IMR-90 (cell line): Measurements from ENCODE around the gene EPB41L3. TPM values are rescaled to one million over a fixed set of nuclear protein-coding genes. Genes with fewer than 3 reads are reported as not detected.

Experiments
- ATAC-seq: fragments of 200-7000 bp; cut with Tn5 transposase; 2 replicates; pipeline ENCODE4 v1.9.1; 2020; ENCODE audit warnings: low read depth, mild to moderate bottlenecking, moderate library complexity
- BruUV-seq: library from RNA; stranded (reverse); fragments of 400-500 nt; replicated peaks from 2 replicates; lab custom pipeline; 2021; lab: Mats Ljungman, UMichigan
- CTCF ChIA-PET: fragments of 300-600 bp; formaldehyde crosslinking; extraction: SDS; loops from one replicate; lab custom pipeline; 2021; ENCODE audit warnings: antibody characterized with exemption; lab: Yijun Ruan, JAX
- POLR2A ChIA-PET: fragments of 300-600 bp; sonication (Branson Sonifier 250); formaldehyde crosslinking; loops from one replicate; lab custom pipeline; 2022; ENCODE audit warnings: antibody characterized with exemption; ENCODE audit not compliant: unreplicated experiment; lab: Charles Lee
- DNase-seq: peaks from one replicate; pipeline ENCODE4 v3.0.0; 2013
- H2AFZ ChIP-seq: replicated peaks from 2 replicates; pipeline ENCODE3; 2013; ENCODE audit warnings: low read length, mild to moderate bottlenecking; ENCODE audit not compliant: poor library complexity
- H2AK5ac ChIP-seq: 2 replicates; pipeline ENCODE4 v1.6.1; 2013; ENCODE audit warnings: low read depth, low read length, inconsistent platforms
- H2AK9ac ChIP-seq: replicated peaks from 2 replicates; pipeline ENCODE3; 2013; ENCODE audit warnings: mild to moderate bottlenecking, low read depth, low read length, moderate library complexity; ENCODE audit not compliant: poor library complexity
- H2BK120ac ChIP-seq: 2 replicates; pipeline ENCODE4 v1.6.1; 2013; ENCODE audit warnings: low read depth, low read length, inconsistent platforms
- H2BK15ac ChIP-seq: 3 replicates; pipeline ENCODE4 v1.6.1; 2013; ENCODE audit warnings: low read depth, low read length, inconsistent platforms
- H2BK20ac ChIP-seq: 2 replicates; pipeline ENCODE4 v1.6.1; 2013; ENCODE audit warnings: low read depth, mild to moderate bottlenecking, inconsistent platforms, low read length, moderate library complexity
- H2BK5ac ChIP-seq: 2 replicates; pipeline ENCODE4 v1.6.1; 2013; ENCODE audit warnings: mild to moderate bottlenecking, low read depth, low read length, inconsistent platforms; ENCODE audit not compliant: poor library complexity, severe bottlenecking
- H3K14ac ChIP-seq: replicated peaks from 2 replicates; pipeline ENCODE4 v1.6.1; 2013; ENCODE audit warnings: low read depth, low read length, inconsistent platforms
- H3K18ac ChIP-seq: 2 replicates; pipeline ENCODE4 v1.6.1; 2013; ENCODE audit warnings: low read depth, low read length, control low read depth
- H3K23ac ChIP-seq: 2 replicates; pipeline ENCODE4 v1.6.1; 2013; ENCODE audit warnings: low read depth, low read length, inconsistent platforms
- H3K27ac ChIP-seq: 2 replicates; pipeline ENCODE4 v1.5.1; 2013; ENCODE audit warnings: mild to moderate bottlenecking, control low read depth, low read length; ENCODE audit not compliant: insufficient read depth
- H3K27me3 ChIP-seq: 2 replicates; pipeline ENCODE4 v1.6.1; 2013; ENCODE audit warnings: low read length; ENCODE audit not compliant: control insufficient read depth, insufficient read depth
- H3K36me3 ChIP-seq: 2 replicates; pipeline ENCODE4 v1.6.1; 2013; ENCODE audit warnings: low read length, mixed read lengths; ENCODE audit not compliant: control insufficient read depth, insufficient read depth
- H3K4ac ChIP-seq: 2 replicates; pipeline ENCODE4 v1.6.1; 2013; ENCODE audit warnings: low read depth, low read length, inconsistent platforms
- H3K4me1 ChIP-seq: 2 replicates; pipeline ENCODE4 v1.6.1; 2013; ENCODE audit warnings: low read length, mixed read lengths; ENCODE audit not compliant: control insufficient read depth, insufficient read depth
- H3K4me2 ChIP-seq: 2 replicates; pipeline ENCODE4 v1.6.1; 2013; ENCODE audit warnings: low read depth, mild to moderate bottlenecking, control low read depth, low read length, moderate library complexity
- H3K4me3 ChIP-seq: 2 replicates; pipeline ENCODE4 v1.5.1; 2013; ENCODE audit warnings: low read depth, mild to moderate bottlenecking, control low read depth, low read length, moderate library complexity; ENCODE audit not compliant: insufficient read depth
- H3K56ac ChIP-seq: 2 replicates; pipeline ENCODE4 v1.6.1; 2013; ENCODE audit warnings: low read length, inconsistent platforms; ENCODE audit not compliant: insufficient read depth; ENCODE audit errors: extremely low read depth
- H3K79me1 ChIP-seq, 2 experiments: 2 replicates each; pipeline ENCODE4 v1.6.1; 2013; ENCODE audit warnings: low read length in 2 of 2, inconsistent platforms in 1 of 2, low read depth in 1 of 2
- H3K9ac ChIP-seq: 2 replicates; pipeline ENCODE4 v1.6.1; 2013; ENCODE audit warnings: low read depth, low read length, control low read depth
- H3K9me1 ChIP-seq: 2 replicates; pipeline ENCODE4 v1.6.1; 2013; ENCODE audit warnings: low read length, inconsistent platforms; ENCODE audit not compliant: insufficient read depth
- H3K9me3 ChIP-seq: 2 replicates; pipeline ENCODE4 v1.6.1; 2013; ENCODE audit warnings: low read length; ENCODE audit not compliant: control insufficient read depth, insufficient read depth
- H4K20me1 ChIP-seq: 2 replicates; pipeline ENCODE4 v1.6.1; 2013; ENCODE audit warnings: low read length, inconsistent platforms; ENCODE audit not compliant: insufficient read depth
- H4K5ac ChIP-seq: 2 replicates; pipeline ENCODE4 v1.6.1; 2013; ENCODE audit warnings: mild to moderate bottlenecking, low read depth, low read length, control low read depth
- H4K8ac ChIP-seq, 2 experiments: 2 replicates each; pipeline ENCODE4 v1.6.1; 2013; ENCODE audit warnings: low read depth in 2 of 2, low read length in 2 of 2, control low read depth in 1 of 2, inconsistent platforms in 1 of 2
- H4K91ac ChIP-seq: 2 replicates; pipeline ENCODE4 v1.6.1; 2013; ENCODE audit warnings: low read depth, low read length, inconsistent platforms; ENCODE audit not compliant: insufficient read depth
- BHLHE40 ChIP-seq: fragments of 150-350 bp; IDR thresholded peaks from 2 replicates; pipeline ENCODE4 v1.6.1; 2016; ENCODE audit warnings: mild to moderate bottlenecking, low read depth, low read length
- CEBPB ChIP-seq: IDR thresholded peaks from 2 replicates; pipeline ENCODE4 v1.6.1; 2012; ENCODE audit warnings: low read depth, low read length, improper control_type of control experiment
- MAZ ChIP-seq: IDR thresholded peaks from 2 replicates; pipeline ENCODE4 v1.6.1; 2012; ENCODE audit warnings: low read depth, mild to moderate bottlenecking, low read length, improper control_type of control experiment, moderate library complexity, borderline replicate concordance
- MXI1 ChIP-seq: IDR thresholded peaks from 2 replicates; pipeline ENCODE4 v1.6.1; 2012; ENCODE audit warnings: low read depth, mild to moderate bottlenecking, low read length, moderate library complexity, borderline replicate concordance
- NFE2L2 ChIP-seq: fragments of 150-350 bp; IDR thresholded peaks from 2 replicates; pipeline ENCODE4 v1.6.1; 2016; ENCODE audit warnings: low read depth, mild to moderate bottlenecking, low read length
- RAD21 ChIP-seq: IDR thresholded peaks from 2 replicates; pipeline ENCODE4 v1.6.1; 2012; ENCODE audit warnings: low read length, improper control_type of control experiment
- SMC3 ChIP-seq: fragments of 150-350 bp; IDR thresholded peaks from 2 replicates; pipeline ENCODE4 v1.6.1; 2016; ENCODE audit warnings: low read depth, mild to moderate bottlenecking, antibody characterized with exemption, low read length, moderate library complexity
- WGBS, 2 experiments: methylation state at CpG; one replicate each; pipeline versions ENCODE4 v1.1.5 to v1.1.7; 2013; ENCODE audit warnings: missing lambda C conversion rate in 2 of 2; ENCODE audit not compliant: insufficient read length in 1 of 2; ENCODE audit errors: extremely low coverage in 2 of 2; 5-methylcytosine and 5-hydroxymethylcytosine counted together
- dilution Hi-C: fragments of 300-500 bp; cut with HindIII; formaldehyde crosslinking; loops from one replicate; pipeline ENCODE4 v1.14.3; 2018; ENCODE audit warnings: low sequenced_read_pairs; ENCODE audit not compliant: unreplicated experiment
- in situ Hi-C: fragments of 300-500 bp; cut with MboI; formaldehyde crosslinking; loops from 3 replicates; pipeline ENCODE4 v1.14.3; 2019; ENCODE audit warnings: low sequenced_read_pairs, inconsistent platforms, mixed read lengths
- intact Hi-C: fragments of 100-400 bp; cut with micrococcal nuclease; formaldehyde crosslinking; loops from 2 replicates; pipeline ENCODE4 v1.10.0; 2022
- polyA plus RNA-seq, 3 experiments: library from polyadenylated mRNA; depleted of rRNA; stranded (reverse); fragments of >200 nt; gene quantifications; 2 replicates each; pipeline ENCODE4 v1.2.3, GENCODE V29; 2012; ENCODE audit warnings: low replicate concordance in 1 of 3
- total RNA-seq: library from RNA; depleted of rRNA; stranded (reverse); fragments of >200 nt; gene quantifications from 2 replicates; pipeline ENCODE4 v1.2.3, GENCODE V29; 2012
- TF ChIP-seq, protein P1 (sequence below): fragments of 150-350 bp; IDR thresholded peaks from 2 replicates; pipeline ENCODE4 v1.6.1; 2016; ENCODE audit warnings: low read depth, mild to moderate bottlenecking, low read length, moderate library complexity, borderline replicate concordance

Gene EPB41L3
- total and polyA plus RNA-seq, 2 of the 4 experiments (the other 2 are of a cell fraction), result 36.6 to 70.3 TPM

DNA sequence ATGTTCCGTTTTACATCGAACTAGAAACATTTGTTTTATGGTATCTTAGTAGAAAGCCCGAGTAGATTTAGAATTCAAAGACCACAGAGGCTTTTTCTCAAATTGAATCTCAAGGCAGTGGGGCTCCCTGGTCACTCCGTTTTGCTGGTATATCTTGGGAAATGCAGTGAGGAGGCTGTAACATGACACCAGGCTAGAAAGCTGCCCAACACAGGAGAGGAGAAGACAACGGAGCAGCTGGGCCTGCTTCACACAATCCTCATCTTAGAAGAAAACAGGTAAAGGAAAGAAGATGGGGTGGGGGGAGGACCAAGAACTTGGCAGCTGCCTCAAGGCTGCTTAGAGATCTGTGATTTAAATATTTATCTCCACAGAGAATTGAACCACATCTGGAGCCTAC is 38.3 kb upstream of the EPB41L3 start (continued):
- TF ChIP-seq, protein P1, sequence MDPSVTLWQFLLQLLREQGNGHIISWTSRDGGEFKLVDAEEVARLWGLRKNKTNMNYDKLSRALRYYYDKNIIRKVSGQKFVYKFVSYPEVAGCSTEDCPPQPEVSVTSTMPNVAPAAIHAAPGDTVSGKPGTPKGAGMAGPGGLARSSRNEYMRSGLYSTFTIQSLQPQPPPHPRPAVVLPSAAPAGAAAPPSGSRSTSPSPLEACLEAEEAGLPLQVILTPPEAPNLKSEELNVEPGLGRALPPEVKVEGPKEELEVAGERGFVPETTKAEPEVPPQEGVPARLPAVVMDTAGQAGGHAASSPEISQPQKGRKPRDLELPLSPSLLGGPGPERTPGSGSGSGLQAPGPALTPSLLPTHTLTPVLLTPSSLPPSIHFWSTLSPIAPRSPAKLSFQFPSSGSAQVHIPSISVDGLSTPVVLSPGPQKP, result no peak
- TF ChIP-seq SMC3, result no peak

GRCh38 chr18:5574843-5575242 is 31.0 kb upstream of the EPB41L3 start:
- intact Hi-C loops (no loop called here), in situ Hi-C loops (no loop called here), dilution Hi-C loops (no loop called here)
- no peak overlapping the region for H3K18ac ChIP-seq
- H2AK5ac ChIP-seq, result no peak overlapping the region
- no peaks in the 10 kb centered on the region for H3K9me3 ChIP-seq
- no TSS peak for BruUV-seq
- POLR2A ChIA-PET, result no interaction called here
- no CpG with 5 or more reads among the region's 1 CpG for WGBS, 2 experiments
- H3K9me1 ChIP-seq, result no peaks in the 10 kb centered on the region
- no peak overlapping the region for H3K4me2 ChIP-seq
- no peak overlapping the region for H3K23ac ChIP-seq
- no peak overlapping the region for H3K27ac ChIP-seq
- no peaks in the 10 kb centered on the region for H3K79me1 ChIP-seq
- no peak overlapping the region for H3K14ac ChIP-seq
- H2BK15ac ChIP-seq, result no peak overlapping the region
- H3K9ac ChIP-seq, result no peak overlapping the region
- TF ChIP-seq RAD21 (no peak), BHLHE40 (no peak), MAZ (no peak), CEBPB (no peak), MXI1 (no peak), NFE2L2 (no peak)
- TF ChIP-seq, protein P1, result no peak
- ATAC-seq (no peak), DNase-seq (no peak)
- no peak overlapping the region for H2AFZ ChIP-seq
- H4K91ac ChIP-seq, result no peak overlapping the region
- H2AK9ac ChIP-seq, result no peak overlapping the region
- H3K56ac ChIP-seq, result no peak overlapping the region
- CTCF ChIA-PET, result interaction anchor here (0.8 kb wide), 1 partner anchor 13 kb away, joined by 5 read pairs; no protein-coding TSS in a partner anchor
- H4K5ac ChIP-seq, result no peak overlapping the region
- H3K36me3 ChIP-seq, result no peaks in the 10 kb centered on the region
- H3K4ac ChIP-seq, result no peak overlapping the region
- no peak overlapping the region for H2BK20ac ChIP-seq
- no peaks in the 10 kb centered on the region for H3K27me3 ChIP-seq
- no peak overlapping the region for H4K8ac ChIP-seq
- H2BK120ac ChIP-seq, result no peak overlapping the region
- H3K4me1 ChIP-seq, result no peaks in the 10 kb centered on the region
- no peak overlapping the region for H3K4me3 ChIP-seq
- no peak overlapping the region for H2BK5ac ChIP-seq
- H4K20me1 ChIP-seq, result no peaks in the 10 kb centered on the region
